Gastroesophageal sphincter (tissue), 4 donors: ENCODE results near the gene MCM9. TPM values are rescaled to one million over a fixed set of nuclear protein-coding genes. Genes with fewer than 3 reads are reported as not detected.
A peak's percentile ranks its signal among the peaks of the same experiment; 100 is the strongest.

Experiments
- ATAC-seq: fragments of 150-250 bp; one replicate; pipeline ENCODE4 v1.9.1; 2016; ENCODE audit warnings: mild to moderate bottlenecking, moderate library complexity
- H3K27ac ChIP-seq, 4 donors: fragments of 200-600 bp; sonication (generic) in 3 of 4; 1 replicate in 3 of 4; 2 replicates in 1 of 4; pipeline ENCODE4 v1.5.1; 2016 to 2019
- H3K27me3 ChIP-seq: fragments of 200-600 bp; sonication (generic); one replicate; pipeline ENCODE4 v1.5.1; 2019
- H3K36me3 ChIP-seq, 2 donors: fragments of 200-600 bp; sonication (generic); one replicate each; pipeline ENCODE4 v1.5.1; 2019; ENCODE audit warnings: control low read depth in 1 of 2
- H3K4me1 ChIP-seq, 3 donors: fragments of 200-600 bp; sonication (generic); 1 replicate in 2 of 3; 2 replicates in 1 of 3; pipeline ENCODE4 v1.5.1; 2016 to 2019; ENCODE audit warnings: control low read depth in 2 of 3
- H3K4me3 ChIP-seq, 2 donors: fragments of 200-600 bp; sonication (generic); one replicate each; pipeline ENCODE4 v1.5.1; 2019; ENCODE audit warnings: mild to moderate bottlenecking in 1 of 2, moderate library complexity in 1 of 2
- H3K9me3 ChIP-seq, 3 donors: fragments of 200-600 bp; sonication (generic); one replicate each; pipeline ENCODE4 v1.5.1; 2017 to 2019; ENCODE audit warnings: control low read depth in 2 of 3
- EP300 ChIP-seq: sonication (generic); formaldehyde crosslinking; IDR thresholded peaks from one replicate; pipeline ENCODE4 v1.6.1; 2017; ENCODE audit warnings: antibody characterized with exemption, mild to moderate bottlenecking
- POLR2A ChIP-seq, 2 donors: fragments of 450-650 bp; IDR thresholded peaks; one replicate each; pipeline ENCODE4 v1.6.1; 2017; ENCODE audit warnings: antibody characterized with exemption in 2 of 2, mild to moderate bottlenecking in 2 of 2, moderate library complexity in 1 of 2
- POLR2AphosphoS5 ChIP-seq: sonication (generic); formaldehyde crosslinking; IDR thresholded peaks from one replicate; pipeline ENCODE4 v1.6.1; 2017; ENCODE audit warnings: antibody characterized with exemption
- WGBS, 2 donors: methylation state at CpG; one replicate each; pipeline ENCODE4 v1.1.5; 2018; ENCODE audit warnings: low coverage in 1 of 2; 5-methylcytosine and 5-hydroxymethylcytosine counted together
- total RNA-seq, 4 donors: library from RNA; depleted of rRNA; stranded (reverse); fragments of >200 nt; gene quantifications; one replicate each; pipeline ENCODE4 v1.1.0, GENCODE V29; 2016
- TF ChIP-seq, protein P1 (sequence below), 4 experiments: fragments of 200-600 bp in 2 of 4; fragments of 450-650 bp in 2 of 4; sonication (generic) in 1 of 4; IDR thresholded peaks; one replicate each; pipeline ENCODE4 v1.5.1; 2017 to 2019; ENCODE audit warnings: antibody characterized with exemption in 4 of 4, mild to moderate bottlenecking in 2 of 4, moderate library complexity in 2 of 4

The MCM9 gene
- total RNA-seq, 4 donors from 2014 or later: 7.7 to 25.7 (median 16.8) TPM

DNA sequence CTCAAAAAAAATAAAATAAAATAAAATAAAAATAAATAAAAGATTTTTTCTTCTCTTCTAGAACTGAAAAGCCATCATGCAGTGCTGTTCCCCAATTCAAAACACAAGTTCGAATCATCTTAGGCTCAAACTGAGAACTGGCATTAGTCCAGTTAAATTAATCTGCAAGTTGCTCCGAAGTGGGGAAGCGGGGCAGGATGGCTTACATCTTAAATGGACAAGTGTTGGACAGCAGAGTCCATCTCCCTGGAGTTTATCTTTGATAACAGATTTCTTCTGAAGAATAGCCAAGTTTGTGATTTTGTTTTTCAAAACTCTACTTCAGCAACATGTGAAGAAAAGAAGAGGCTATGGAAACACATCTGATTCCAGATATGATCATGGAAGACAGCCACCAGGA, 152.3 kb downstream of the MCM9 start:
- H3K4me1 ChIP-seq: peaks cover 0 to 22% (median 17%) of the 10 kb centered on the region in 3 donors
- WGBS, 2 donors: 44 to 76% methylated on average over 3 of the region's 3 CpGs
- H3K27ac ChIP-seq: no peak overlapping the region
- no peaks in the 10 kb centered on the region for H3K36me3 ChIP-seq
- TF ChIP-seq POLR2AphosphoS5 (no peak), EP300 (no peak), POLR2A (IDR thresholded peaks at IDR 0.05) (no peak)
- TF ChIP-seq, protein P1, sequence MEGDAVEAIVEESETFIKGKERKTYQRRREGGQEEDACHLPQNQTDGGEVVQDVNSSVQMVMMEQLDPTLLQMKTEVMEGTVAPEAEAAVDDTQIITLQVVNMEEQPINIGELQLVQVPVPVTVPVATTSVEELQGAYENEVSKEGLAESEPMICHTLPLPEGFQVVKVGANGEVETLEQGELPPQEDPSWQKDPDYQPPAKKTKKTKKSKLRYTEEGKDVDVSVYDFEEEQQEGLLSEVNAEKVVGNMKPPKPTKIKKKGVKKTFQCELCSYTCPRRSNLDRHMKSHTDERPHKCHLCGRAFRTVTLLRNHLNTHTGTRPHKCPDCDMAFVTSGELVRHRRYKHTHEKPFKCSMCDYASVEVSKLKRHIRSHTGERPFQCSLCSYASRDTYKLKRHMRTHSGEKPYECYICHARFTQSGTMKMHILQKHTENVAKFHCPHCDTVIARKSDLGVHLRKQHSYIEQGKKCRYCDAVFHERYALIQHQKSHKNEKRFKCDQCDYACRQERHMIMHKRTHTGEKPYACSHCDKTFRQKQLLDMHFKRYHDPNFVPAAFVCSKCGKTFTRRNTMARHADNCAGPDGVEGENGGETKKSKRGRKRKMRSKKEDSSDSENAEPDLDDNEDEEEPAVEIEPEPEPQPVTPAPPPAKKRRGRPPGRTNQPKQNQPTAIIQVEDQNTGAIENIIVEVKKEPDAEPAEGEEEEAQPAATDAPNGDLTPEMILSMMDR (IDR thresholded peaks at IDR 0.05): no peak
- H3K27me3 ChIP-seq: no peaks in the 10 kb centered on the region
- no peaks in the 10 kb centered on the region for H3K9me3 ChIP-seq
- H3K4me3 ChIP-seq: no peak overlapping the region
- no peak for ATAC-seq

DNA sequence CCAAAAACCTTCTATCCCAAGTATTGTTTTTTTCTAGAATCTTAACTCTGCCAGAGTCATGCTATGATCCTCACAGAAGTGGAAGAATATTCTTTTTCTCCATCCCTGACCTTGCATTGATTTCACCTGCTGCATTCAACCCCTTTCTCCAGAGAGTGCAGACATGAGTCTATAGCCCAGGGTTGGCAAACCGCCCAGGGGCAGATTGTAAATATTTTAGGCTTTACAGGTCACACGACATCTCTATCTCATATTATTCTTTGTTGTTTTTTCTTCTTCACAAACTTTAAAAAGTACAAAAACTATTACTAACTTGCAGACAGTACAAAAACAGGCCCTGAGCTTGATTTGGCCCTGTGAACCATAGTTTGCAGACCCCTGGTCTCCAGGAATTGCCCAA, 153.1 kb downstream of the MCM9 start:
- 75 to 93% methylated on average over 2 of the region's 2 CpGs for WGBS, 2 donors
- no peak for ATAC-seq
- Histone ChIP-seq H3K4me3 (no peak overlapping the region), H3K27me3 (no peaks in the 10 kb centered on the region), H3K9me3 (no peaks in the 10 kb centered on the region), H3K36me3 (no peaks in the 10 kb centered on the region), H3K27ac (no peak overlapping the region), H3K4me1 (peaks cover 0 to 24% (median 17%) of the 10 kb centered on the region in 3 donors)
- TF ChIP-seq, protein P1 (IDR thresholded peaks at IDR 0.05): no peak
- no peak for TF ChIP-seq EP300
- no peak for TF ChIP-seq POLR2A (IDR thresholded peaks at IDR 0.05)
- TF ChIP-seq POLR2AphosphoS5: no peak

DNA sequence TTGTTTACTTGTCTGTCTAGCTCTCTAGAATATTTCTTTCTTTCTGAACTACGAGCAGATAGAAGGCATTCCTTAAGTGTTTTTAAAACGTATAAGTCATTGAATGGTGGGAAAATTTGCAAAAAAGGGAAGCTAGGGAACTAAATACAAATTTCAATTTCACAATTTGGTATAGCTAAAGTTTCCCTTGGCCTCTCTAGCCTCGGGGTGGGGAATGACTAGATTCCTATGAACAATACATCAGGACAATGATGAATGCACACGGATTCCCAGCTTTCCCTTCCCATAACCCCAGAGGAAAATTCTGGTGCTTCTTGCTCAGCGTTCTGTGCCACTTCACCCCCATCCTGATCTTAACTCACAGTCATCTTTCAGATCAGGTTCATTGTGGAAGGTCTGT, 154.3 kb downstream of the MCM9 start:
- no peak for ATAC-seq
- Histone ChIP-seq H3K9me3 (no peaks in the 10 kb centered on the region), H3K27ac (no peak overlapping the region), H3K27me3 (no peaks in the 10 kb centered on the region), H3K36me3 (no peaks in the 10 kb centered on the region), H3K4me3 (no peak overlapping the region), H3K4me1 (peaks cover 0 to 31% (median 17%) of the 10 kb centered on the region in 3 donors)
- TF ChIP-seq POLR2AphosphoS5: no peak
- no peak for TF ChIP-seq EP300
- no peak for TF ChIP-seq POLR2A (IDR thresholded peaks at IDR 0.05)
- TF ChIP-seq, protein P1 (IDR thresholded peaks at IDR 0.05): no peak
- 45 to 74% methylated on average over 5 of the region's 5 CpGs for WGBS, 2 donors

DNA sequence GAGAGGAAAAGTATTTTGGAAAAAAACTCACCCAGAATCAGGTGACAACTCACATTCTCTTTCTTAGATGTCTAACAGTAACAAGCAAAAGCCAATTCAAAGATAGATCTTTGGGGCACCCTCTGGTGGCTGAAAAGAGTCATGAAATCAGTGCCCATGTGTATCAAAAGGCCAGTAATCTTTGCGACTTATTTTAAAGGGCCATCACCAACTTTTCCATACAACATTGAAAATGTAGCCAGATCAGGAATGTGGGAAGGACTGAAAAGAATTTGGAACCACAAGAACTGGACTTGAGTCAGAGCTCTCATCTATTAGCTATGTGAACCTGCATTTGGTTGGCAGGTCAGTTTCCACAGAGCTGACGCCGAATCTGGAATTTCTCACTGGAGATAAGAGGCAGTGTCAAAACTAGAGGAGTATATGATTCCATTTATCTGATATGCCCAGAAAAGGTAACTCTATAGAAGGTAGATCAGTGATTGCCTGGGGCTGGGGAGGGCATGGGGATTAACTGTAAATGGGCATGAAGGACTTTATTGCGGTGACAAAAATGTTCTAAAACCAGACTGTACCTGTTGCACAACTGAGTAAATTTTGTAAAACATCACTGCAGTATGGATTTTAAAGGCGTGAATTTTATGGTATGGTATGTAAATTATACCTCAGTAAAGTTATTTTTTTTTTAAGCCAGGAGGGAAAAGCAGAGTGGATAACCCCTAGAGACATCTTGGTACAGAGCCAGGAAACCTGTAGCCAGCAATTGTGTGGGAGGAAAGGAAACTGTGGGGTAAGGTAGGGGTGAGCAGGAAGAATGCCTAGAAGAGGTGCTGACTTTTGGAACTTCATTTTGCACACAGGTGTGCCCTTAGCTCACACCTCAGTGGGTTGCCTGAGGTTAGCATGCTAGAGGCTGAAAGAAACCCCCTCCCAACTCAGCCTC, 158.1 kb downstream of the MCM9 start:
- Histone ChIP-seq H3K27me3 (no peaks in the 10 kb centered on the region), H3K4me3 (no peak overlapping the region), H3K4me1 (peaks cover 0 to 10% (median 0%) of the 10 kb centered on the region in 3 donors), H3K9me3 (no peaks in the 10 kb centered on the region), H3K27ac (no peak overlapping the region), H3K36me3 (no peaks in the 10 kb centered on the region)
- ATAC-seq: peak; percentile 36
- TF ChIP-seq POLR2A (IDR thresholded peaks at IDR 0.05) (no peak), EP300 (no peak)
- TF ChIP-seq, protein P1 (IDR thresholded peaks at IDR 0.05): peak; percentile 40 to 76 (median 68)
- 48 to 71% methylated on average over 5 of the region's 5 CpGs for WGBS, 2 donors

DNA sequence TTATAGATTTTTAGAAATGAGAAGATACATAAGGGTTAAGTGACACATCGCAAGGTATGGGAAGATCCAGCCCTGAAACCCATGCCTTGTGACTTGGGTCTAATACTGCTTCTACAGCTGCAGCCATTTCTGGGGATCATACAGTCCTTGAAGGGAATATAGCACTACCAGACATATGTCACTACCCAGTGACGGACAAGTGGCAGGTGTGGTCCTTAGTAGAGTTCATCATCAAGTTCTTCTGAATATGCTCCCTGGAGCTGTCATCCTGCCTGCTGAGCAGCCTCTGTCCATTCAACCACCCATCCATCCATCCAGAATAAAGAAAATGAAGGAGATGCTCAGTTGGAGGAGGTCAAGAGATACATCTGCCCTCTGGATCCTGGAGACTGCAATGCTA, 159.6 kb downstream of the MCM9 start:
- no peak overlapping the region for H3K27ac ChIP-seq
- TF ChIP-seq POLR2AphosphoS5 (no peak), EP300 (no peak), POLR2A (IDR thresholded peaks at IDR 0.05) (no peak)
- TF ChIP-seq, protein P1 (IDR thresholded peaks at IDR 0.05): no peak
- no peaks in the 10 kb centered on the region for H3K9me3 ChIP-seq
- H3K4me3 ChIP-seq: no peak overlapping the region
- ATAC-seq: no peak
- peaks cover 0 to 10% (median 0%) of the 10 kb centered on the region in 3 donors for H3K4me1 ChIP-seq
- 100% methylated on average over 2 of the region's 2 CpGs for WGBS, 2 donors
- H3K27me3 ChIP-seq: no peaks in the 10 kb centered on the region
- H3K36me3 ChIP-seq: no peaks in the 10 kb centered on the region
